GM19351 (cell line): ENCODE measurements around the gene MBOAT1.

Source experiments
- ATAC-seq: cut with Tn5 transposase; IDR thresholded peaks from one replicate; pipeline ENCODE4 v1.9.1; 2021; ENCODE audit warnings: mild to moderate bottlenecking, moderate library complexity; ENCODE audit not compliant: unreplicated experiment

MBOAT1 gene

DNA sequence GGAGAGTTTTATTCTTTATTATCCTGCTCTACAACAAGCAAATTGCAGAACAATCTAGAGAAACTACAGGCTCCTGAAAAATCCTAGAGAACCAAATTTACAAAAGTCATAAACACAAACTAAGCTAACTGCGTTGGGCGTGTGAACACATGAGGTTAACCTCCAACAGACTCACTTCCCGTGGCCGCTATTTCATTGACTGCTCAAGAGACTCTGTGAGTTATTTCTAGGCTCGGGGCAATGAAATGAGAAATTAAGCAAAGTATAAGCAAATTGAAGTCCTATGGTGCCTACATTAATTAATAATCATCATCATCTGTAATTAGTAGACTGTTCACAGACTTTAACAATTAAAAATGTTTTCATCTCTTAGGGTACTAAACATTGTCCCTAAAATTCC, 100.0 kb downstream of the MBOAT1 start:
- ATAC-seq = no peak

DNA sequence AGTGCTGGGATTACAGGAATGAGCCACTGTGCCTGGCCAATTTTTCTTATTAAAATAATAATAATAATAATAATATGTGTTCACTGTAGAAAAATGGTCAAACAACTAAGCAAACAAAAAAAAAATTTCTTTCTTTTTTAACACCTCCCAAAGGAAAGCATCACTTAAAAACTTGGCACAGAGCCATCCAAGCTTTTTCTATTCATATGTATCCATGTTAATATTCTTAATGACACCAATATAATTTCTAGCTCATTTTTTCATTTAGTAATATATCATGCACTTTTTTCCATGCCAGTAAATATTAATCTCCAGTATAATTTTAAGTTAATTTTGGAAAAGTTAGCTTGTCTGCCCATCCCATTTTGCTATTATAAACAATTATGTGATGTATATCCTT, 101.8 kb downstream of the MBOAT1 start:
- no peak for ATAC-seq

DNA sequence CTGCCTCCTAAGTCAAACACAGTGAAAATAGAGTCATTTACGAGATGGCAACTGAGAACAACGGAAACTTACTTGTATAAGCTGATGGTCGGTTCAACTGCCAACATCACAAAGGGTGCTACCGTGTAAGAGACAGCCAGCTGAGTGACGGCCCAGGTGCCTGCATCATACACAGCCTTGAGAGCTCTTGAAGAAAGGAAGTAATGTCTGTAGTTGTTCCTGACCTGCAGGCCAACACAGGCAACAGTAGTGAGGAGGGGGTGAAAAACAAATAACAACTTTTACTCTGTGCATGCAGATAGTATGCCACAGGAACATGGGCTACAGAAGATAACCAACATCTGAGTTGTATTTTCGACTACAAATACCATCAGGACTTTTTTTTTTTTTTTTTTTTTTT, 102.7 kb downstream of the MBOAT1 start:
- no peak for ATAC-seq

DNA sequence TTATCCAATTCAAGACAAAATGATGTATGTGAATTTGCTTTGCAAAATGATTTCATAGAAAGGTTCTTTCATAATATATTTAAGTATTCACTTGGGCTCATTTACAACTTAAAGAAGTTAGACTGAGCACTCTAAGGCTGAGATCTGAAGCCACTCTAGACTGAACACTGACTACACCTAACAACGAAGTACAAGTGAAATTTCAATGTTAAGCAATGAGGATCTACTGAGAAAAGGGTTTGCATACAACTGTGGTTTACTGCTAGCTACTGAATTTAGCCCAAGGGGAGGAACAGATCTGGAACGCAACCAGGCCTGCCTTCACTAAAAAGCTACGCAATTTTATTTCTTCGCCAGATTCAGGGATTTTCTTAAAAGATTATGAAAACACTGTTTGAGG, 106.4 kb downstream of the MBOAT1 start:
- ATAC-seq = no peak

DNA sequence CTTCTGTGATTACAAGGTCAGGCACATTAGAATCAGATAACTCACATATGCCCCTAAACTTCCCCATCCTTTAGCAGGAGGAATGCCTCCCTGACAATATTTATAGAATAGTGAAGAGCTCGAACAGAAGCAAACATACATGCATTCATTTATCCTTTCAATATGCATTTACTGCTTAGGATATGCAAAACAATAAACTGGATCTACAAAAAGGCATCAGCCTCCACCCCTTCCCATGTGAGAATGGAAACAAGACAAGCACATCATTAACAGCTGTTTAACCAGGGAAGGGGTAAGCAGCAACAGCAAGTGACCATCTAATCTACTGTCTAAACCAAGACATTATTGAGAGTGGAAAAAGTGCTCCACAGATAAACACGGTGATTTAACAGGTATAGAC, 107.6 kb downstream of the MBOAT1 start:
- no peak for ATAC-seq

DNA sequence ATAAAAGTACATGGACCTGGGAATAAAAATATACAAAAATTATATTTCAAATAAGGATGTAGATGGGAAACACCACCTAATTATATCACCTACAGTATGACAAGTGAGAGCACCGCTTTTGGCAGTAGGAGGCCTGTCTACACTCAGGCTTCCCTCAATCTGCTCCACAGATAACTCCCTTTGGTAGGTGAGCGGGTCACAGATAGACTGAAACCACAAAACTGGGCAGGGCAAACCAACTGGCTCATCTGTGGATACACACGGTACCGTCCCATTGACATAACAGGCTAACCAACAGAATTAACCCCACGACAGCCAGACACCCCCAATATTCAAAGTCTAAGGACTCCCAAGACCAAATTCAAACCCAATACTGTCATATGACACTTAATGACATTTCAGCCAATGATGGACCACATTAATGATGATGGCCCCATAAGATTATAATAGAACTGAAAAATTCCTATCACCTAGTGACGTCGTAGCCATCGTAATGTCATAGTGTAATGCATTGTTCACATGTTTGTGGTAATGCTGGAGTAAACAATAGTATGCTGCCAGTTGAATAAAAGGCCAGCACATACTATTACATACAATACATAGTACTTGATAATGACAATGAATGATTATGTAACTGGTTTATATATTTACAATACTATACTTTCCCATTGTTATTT, 109.7 kb downstream of the MBOAT1 start:
- ATAC-seq = no peak

DNA sequence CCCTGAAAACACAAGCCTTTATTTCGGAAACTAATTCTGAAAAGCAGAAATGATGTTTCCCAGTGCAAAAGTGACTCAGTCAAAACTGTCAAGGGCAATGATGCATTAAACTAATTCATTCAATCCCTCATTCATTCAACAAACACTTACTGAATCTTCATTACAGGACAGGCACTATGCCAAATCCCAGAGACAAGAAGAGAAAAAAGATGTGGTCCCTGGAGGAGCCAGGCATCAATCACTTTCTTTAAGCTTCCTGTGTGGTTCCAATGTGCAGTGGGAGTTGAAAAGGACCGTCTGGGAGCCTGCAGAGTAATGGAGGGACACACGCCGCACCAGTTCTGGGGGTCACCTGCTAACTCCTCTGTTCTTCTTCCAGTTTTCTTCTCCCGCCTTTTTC, 113.1 kb downstream of the MBOAT1 start:
- ATAC-seq = no peak

DNA sequence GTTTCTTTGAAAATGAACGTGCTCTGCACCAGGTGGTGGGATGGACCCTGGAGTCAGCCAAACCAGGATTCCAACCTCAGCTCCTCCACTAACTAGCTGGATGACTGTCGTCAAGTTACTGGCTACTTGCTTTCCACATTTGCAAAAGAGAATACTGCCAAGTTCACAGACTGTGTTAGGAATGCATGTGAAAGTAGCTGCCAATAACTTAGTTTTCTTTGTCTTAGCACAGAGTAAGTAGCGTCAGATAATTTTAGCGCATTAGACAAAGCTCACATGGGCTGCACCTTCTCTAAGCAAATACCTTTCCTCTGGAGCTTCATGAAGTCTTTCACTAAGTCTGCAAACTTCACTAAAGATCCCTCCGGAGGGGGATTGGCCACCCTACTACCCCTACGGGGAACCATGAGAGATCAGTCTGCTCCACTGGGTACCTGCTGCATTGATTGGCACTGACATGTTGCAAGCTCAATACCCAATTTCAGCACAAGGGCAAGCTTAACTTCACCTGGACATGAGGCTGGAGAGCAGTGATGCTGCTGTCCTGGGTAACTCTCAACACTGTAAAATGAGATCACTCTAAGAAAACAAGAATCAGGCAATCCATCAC, 113.9 kb downstream of the MBOAT1 start:
- ATAC-seq = no peak

DNA sequence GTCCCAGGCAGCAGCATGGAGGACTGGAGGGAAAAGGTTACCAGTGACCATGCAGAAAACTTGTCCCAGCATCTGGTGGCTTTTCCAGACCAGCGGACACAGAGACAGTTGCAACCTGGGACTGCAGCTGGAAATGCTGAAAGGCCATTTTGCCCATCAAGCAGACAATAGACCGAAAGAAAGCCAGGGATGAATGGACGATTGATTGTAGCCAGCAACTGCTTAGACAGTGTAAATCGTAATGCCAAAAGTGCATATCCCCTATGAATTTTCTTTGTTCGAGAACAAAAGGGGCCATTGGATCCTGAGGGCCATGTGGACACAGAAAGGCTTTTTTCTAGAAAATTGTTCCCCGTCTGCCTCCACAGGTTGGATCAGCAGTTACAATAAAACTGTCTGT, 115.7 kb downstream of the MBOAT1 start:
- no peak for ATAC-seq

DNA sequence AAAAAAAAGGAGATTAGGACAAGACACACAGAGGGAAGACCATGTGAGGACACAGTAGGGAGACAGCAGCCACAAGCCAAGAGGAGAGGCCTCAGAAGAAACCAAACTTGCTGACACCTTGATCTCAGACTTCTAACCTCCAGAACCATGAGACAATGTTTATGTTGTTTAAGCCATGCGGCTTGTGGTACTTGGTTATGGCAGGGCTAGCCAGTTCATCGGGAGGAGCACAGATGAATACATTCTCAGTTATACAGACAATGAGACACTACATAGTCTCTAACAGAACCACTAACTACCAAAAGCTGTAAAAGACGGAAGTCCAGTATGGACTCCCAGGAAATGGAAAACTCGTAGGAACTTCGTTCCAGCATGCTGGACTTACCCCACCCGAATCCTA, 116.8 kb downstream of the MBOAT1 start:
- ATAC-seq = no peak

DNA sequence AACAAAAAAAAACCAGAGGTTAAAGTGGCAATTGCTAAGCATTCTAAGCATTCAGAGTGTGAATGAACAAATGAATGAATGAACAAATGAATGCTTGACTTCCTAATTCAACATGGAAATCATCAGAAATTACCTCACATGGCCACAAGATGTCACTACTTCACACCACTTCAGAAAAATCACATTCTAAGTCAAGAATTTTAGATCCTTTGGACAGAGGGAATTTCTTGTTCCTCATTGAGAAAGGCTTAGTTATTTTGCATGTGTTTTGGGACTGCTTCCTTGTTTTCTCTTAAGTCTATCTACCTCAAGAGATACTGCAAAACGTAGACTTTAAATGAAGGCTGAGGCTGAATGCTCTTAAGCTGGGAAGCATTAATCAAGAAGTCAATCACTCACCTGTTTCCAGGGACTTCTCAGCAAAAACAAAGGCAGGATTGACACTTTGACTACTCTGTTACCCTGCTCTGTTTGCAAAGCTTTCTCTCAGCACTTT, 120.2 kb downstream of the MBOAT1 start:
- ATAC-seq = peak; percentile 68

DNA sequence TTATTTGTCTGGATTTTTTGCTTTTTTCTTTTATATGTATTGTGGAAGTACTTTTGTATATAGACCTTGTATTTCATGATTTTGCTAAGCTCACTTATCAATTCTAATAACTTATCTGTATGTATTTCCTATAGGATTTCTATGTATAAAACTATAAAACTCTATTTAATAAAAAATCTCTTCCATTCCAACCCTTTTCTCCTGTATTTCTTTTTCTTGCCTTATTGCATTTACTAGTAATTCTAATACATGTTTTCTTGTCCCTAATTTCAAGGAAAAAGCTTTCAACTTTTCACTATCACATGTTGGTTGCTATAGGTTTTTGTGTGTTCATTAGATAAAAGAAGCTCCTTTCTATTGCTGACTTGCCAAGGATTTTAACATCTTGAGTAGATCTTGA, 125.3 kb downstream of the MBOAT1 start:
- no peak for ATAC-seq

DNA sequence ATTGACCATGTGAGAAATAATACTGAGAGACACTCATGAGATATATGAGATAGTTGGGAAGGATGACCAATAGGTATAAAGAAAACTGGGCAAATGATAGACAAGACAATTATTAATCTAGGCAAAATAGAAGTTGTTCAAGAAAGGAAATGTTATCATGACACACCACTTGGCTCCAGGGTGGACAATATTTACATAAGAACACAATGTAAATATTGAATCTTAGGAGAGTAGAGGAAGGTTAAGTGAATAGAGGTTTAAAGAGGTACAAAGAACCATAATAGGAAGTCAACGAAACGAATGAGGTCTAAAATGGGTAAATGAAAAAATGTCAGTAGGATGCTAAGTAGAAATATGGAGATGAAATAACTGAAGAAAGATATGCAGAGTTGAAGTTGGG, 126.5 kb downstream of the MBOAT1 start:
- no peak for ATAC-seq

DNA sequence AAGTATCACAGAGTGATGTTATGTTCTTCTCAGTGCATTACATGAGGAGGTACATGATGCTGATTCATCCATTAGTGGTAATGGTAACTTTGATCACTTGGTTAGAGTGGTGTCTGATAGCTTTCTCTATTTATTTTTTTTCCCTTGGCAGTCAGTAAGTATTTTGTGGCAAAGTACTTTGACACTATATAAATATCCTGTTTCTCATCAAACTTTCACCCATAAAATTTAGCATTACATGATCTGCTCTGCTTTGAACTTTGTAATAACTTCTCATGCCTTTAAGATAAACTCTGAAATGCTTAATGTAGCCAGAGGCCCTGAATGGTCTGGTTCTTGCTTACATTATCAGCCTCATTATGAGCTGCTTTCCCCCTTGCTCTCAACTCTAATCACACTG, 127.9 kb downstream of the MBOAT1 start:
- no peak for ATAC-seq

DNA sequence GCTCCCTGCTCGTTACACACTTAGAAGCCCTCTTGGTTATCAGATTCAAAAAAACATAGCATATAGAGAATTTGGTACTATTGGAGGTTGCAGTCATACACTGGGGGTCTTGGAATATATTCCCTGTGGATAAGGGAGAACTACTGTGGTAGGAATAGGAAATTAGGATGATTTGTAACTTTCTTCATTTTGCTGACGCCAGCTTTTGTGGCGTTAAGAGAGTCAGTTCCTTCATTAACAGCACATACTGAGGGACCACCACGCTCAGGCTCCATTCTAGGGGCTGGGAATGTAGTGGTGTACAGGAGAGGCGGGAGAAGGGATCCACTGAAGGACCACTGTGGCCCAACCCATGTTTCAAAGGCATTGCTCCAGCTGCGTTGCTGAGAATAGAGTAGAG, 140.3 kb downstream of the MBOAT1 start:
- ATAC-seq = no peak

DNA sequence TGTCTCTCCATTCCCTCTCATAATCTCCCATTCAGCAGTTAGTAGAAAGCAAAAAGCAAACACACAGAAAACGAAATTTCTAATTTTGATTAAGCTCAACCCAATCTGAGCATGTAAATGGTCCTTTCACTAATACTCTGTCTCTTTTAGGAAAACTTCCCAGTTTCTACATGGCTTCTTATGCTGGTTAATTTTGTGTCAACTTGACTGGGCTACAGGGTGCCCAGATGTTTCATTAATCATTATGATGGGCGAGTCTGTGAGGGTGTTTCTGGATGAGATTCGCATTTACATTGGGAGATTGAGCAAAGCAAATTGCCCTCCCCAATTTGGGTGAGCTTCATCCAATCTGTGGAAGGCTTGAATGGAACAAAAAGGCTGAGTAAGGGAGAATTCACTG, 142.2 kb downstream of the MBOAT1 start:
- ATAC-seq = no peak

DNA sequence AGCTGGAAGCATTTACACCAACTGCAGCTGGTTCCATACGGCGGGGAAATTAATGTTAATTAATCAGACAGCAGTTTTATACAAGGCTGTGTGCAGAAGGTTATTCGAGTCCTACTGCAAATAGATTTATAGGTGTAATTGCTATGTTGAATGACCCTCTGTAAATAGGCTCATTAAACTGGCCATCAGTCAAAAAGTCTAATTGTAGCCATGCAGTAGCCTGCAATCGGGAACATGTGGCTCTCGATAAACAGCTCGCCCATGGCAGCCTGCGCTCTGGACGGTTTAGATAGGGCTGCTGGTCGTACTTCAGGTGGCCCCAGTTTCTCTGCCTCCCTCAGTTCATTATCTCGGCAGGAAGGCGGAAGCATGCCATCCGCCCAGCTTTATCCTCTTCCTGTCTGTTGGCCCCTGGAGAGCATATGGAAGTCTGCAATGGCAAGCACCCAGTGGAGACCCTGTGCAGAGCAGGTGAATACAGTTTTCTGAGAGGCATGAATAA, 143.2 kb downstream of the MBOAT1 start:
- ATAC-seq = no peak

DNA sequence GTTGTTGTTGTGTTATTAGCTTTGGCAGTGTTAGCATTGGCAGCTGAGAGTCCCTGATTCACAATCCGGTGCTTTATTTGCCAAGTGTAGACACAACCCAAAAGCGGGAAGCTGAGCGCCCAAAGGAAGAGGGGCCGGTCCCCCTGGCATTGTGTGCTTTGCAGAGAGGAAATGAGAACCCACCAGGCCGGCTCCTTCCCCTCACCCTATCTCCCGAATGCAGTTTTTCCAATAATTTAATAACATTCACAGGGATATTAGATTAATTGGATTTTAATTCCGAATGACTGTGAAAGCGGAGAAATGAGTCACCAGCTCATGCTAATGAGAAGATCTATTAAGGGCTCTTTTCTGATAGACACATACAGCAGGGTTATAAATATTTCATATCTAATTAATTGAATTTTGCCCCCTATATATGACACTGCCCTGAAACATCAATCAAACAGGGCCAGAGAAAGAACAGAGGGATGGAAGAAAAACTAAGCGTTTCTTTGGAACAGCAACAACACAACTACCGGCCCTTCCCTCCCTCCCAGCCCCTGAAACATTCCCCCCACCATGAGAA, 143.8 kb downstream of the MBOAT1 start:
- no peak for ATAC-seq

DNA sequence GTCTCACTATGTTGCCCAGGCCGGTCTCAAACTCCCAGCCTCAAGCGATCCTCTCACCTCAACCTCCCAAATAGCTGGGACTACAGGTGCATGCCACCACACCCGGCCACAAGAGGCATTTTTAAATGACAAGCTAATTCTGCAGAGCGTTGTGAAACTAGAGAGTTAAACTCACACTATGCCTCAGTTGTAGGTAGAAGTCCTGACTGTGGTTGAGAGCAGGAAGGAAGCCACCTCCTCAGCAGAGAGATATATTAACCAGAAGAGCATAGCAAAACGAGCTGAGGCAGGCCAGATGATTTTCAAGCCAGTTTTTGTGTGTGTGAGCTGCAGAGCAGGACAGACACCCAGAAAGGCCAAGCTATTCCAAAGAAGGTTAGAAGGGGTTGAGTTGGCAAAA, 150.3 kb downstream of the MBOAT1 start:
- peak; percentile 68 for ATAC-seq

DNA sequence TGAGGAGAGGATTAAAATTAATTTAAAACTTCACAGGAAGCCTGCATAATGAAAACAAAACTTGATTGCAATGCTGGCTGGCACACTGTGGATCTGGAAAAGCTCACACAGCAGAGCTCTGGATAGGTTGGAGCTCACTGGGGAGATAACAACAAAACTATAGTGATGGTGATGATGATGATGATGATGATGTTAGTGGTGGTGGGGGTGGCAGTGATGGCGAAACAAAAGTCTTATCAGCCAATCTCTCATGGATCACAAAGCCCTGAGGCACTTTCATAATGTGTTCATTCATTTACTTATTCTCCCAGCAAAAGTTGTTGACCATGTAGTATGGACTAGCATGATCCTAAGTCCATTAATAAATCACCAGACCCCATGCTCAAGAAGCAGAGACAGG, 152.0 kb downstream of the MBOAT1 start:
- no peak for ATAC-seq

DNA sequence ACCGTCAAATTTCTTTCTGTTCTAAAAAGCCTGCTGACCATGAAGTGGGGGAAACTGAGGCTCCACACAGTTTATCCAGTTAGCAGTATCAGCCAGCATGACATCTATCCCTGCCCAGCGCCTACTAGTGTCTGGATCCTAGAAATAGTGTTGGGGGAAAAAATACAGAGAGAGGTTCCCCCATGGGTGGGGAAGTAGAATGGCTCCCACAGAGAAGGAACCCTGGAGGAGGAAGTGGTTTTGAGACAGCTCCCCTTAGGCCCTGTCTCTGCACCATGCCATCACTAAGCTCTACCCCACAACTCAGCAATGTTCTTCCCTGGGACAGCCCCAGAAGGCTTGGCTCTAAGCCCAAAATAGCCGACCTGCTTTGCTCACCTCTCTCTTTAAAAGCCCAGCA, 153.4 kb downstream of the MBOAT1 start:
- ATAC-seq = no peak

DNA sequence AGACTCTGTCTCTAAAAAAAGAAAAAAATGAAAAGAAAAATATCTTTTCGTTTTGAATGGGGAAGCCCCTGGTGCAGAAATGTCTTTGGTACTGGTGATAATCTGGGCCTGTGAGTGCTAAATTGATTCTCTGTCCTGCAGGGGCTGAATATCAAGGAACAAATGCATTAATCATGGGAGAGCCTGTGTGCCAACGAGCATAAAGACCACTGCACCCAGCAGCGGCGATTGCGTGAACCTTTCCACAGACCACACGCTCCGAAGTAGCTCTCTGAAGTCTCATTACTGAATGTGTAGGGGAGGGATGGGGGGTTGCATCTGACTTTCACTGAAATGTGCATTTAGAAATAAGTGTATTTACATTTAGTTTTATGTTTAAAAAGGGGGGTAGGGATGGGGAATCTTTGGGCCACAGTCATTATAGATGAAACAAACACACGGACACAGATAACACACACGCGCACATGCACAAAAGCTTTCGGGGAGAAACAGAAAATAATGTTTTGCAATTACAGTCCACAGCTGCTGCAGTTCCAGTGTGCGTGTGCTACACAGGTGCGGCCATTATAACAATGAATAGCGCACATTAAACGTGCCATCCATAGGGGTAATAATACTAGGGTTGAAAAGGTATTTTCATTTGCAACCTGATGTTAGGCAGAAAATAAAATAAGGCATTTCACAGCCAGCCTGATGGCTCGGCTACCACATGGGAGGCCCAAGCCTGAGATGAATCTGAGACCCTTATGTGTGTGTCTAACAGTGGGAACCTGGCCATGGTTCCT, 154.0 kb downstream of the MBOAT1 start:
- ATAC-seq = no peak
